ENCODE measurements around the gene NCK2. TPM values are rescaled to one million over a fixed set of nuclear protein-coding genes. Genes with fewer than 3 reads are reported as not detected.

Gene NCK2
- total RNA-seq, 1 donor from 2014 or later = 90.0 TPM

DNA sequence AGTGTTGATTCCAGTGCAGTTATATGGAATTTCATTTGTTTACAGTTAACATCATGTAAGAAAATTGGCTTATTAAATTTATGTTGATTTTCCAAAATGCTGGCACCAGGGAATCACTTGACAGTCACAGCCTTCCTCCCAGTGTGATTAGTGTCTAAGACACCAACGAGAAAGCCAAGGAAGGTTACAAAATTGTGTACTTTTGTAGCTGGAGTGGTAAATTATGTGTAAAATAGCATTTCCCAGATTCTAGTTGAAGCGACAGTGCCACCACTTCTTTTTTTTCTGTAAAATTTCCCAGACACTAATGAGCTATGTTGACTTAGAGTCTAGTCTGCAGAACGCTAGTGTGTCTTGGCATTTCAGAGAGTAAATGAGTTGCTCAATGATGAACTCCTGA is 101.3 kb downstream of the NCK2 start:
- no peak for FAIRE-seq
- no peak for DNase-seq (ENCODE audit: low read depth)
- Histone ChIP-seq H3K36me3 (ENCODE audit: control insufficient read depth, insufficient read depth, low read length) (no peaks in the 10 kb centered on the region), H3K4me3 (ENCODE audit: low read depth, low read length) (no peak overlapping the region), H3K27me3 (ENCODE audit: control insufficient read depth, insufficient read depth, low read length) (no peaks in the 10 kb centered on the region)
- TF ChIP-seq, protein P1, sequence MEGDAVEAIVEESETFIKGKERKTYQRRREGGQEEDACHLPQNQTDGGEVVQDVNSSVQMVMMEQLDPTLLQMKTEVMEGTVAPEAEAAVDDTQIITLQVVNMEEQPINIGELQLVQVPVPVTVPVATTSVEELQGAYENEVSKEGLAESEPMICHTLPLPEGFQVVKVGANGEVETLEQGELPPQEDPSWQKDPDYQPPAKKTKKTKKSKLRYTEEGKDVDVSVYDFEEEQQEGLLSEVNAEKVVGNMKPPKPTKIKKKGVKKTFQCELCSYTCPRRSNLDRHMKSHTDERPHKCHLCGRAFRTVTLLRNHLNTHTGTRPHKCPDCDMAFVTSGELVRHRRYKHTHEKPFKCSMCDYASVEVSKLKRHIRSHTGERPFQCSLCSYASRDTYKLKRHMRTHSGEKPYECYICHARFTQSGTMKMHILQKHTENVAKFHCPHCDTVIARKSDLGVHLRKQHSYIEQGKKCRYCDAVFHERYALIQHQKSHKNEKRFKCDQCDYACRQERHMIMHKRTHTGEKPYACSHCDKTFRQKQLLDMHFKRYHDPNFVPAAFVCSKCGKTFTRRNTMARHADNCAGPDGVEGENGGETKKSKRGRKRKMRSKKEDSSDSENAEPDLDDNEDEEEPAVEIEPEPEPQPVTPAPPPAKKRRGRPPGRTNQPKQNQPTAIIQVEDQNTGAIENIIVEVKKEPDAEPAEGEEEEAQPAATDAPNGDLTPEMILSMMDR (IDR thresholded peaks at IDR 0.05; ENCODE audit: insufficient read depth, low read length, severe bottlenecking) = no peak

DNA sequence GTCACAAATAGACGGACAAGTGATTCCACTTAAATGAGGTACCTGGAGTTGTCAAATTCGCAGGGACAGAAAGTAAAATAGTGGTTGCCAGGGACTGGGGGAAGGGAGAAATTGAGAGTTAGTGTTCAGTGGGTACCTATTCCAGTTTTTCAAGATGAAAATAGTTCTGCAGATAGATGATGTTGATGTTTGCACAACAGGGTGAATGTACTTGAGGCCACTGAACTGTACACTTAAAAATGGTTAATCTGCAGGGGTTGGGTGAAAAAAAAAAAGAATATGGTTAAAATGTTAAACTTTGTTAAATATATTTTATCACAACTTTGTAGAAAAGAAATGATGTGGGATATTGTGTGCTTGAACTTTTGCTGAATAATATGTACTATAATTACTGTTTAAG is 102.3 kb downstream of the NCK2 start:
- DNase-seq (ENCODE audit: low read depth) (no peak), FAIRE-seq (no peak)
- Histone ChIP-seq H3K27me3 (ENCODE audit: control insufficient read depth, insufficient read depth, low read length) (no peaks in the 10 kb centered on the region), H3K36me3 (ENCODE audit: control insufficient read depth, insufficient read depth, low read length) (no peaks in the 10 kb centered on the region), H3K4me3 (ENCODE audit: low read depth, low read length) (no peak overlapping the region)
- TF ChIP-seq, protein P1 (IDR thresholded peaks at IDR 0.05; ENCODE audit: insufficient read depth, low read length, severe bottlenecking) = no peak

DNA sequence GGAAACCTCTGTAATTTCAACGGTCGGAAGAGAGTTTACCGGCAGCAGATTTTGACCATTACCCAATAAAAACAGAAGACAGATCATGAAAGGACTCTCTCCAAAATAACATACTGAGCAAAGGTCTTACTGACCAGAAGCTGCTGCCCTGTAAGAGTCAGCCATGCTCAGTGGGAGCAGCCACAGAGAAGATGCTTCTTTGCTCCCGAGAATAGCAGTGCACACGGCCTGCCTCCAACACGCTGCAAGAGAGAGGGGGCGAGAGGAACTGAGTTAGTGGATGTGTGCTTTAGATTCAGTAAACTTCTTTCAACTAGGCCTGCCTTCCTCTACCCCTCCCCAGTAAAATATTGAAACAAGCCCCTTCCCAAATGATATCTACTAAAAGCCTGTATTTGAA is 103.7 kb downstream of the NCK2 start:
- Histone ChIP-seq H3K36me3 (ENCODE audit: control insufficient read depth, insufficient read depth, low read length) (no peaks in the 10 kb centered on the region), H3K27me3 (ENCODE audit: control insufficient read depth, insufficient read depth, low read length) (no peaks in the 10 kb centered on the region), H3K4me3 (ENCODE audit: low read depth, low read length) (no peak overlapping the region)
- FAIRE-seq (no peak), DNase-seq (ENCODE audit: low read depth) (no peak)
- TF ChIP-seq, protein P1 (IDR thresholded peaks at IDR 0.05; ENCODE audit: insufficient read depth, low read length, severe bottlenecking) = no peak

DNA sequence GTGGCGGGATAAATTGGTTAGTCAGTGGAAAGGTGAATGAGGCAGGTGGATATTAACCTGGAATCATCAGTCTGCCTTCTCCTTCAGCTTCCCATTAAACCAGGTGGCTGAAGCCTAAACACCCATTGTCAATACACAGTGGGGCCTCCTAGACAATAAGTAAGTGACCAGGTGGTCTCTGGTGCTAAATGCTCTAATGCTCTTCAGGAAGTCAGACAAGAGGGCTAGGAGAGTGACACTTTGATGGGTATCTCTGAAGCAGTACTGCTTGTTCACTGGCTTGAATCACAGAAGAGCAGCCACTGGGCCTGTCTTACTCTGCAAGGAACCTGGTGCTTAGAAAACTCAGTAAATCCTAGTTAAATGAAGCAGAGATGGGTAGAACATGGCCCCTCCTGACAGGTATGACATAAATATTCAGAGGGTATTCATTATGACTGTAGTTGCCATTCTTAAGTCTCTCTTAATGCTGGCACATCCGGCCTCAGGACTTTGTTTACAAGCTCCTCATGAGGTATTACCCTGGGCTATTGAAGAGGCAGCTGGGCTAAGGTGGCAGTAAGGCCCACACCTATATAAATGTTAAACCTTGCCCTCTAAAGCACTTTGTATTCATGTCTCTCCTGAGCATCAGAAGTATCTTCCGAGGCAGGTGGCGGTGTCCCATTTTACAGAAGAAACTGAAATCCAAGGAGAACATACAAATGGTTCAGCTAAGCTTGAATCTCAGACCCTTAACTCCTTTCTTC is 104.9 kb downstream of the NCK2 start:
- DNase-seq (ENCODE audit: low read depth) (no peak), FAIRE-seq (no peak)
- H3K36me3 ChIP-seq (ENCODE audit: control insufficient read depth, insufficient read depth, low read length) = no peaks in the 10 kb centered on the region
- TF ChIP-seq, protein P1 (IDR thresholded peaks at IDR 0.05; ENCODE audit: insufficient read depth, low read length, severe bottlenecking) = no peak
- no peaks in the 10 kb centered on the region for H3K27me3 ChIP-seq (ENCODE audit: control insufficient read depth, insufficient read depth, low read length)
- no peak overlapping the region for H3K4me3 ChIP-seq (ENCODE audit: low read depth, low read length)

DNA sequence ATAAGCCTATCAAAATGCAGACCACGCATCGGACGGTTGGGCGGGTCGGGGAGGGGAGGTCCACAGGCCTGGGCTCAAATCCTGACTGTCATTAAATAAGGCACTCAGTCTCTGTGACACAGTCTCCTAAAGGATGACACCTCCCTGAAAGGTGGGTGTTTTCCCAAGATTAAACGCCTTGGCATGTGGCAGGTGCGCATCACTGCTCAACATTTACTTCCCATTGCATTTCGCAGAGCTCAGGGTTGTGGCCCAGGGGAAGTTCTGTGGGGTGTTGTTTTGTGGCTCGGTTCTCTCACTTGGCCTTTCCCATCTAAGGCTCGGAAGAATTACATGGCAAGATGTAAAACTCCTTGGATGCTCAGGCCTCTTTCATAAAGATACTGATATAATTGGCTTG is 107.4 kb downstream of the NCK2 start:
- H3K4me3 ChIP-seq (ENCODE audit: low read depth, low read length) = no peak overlapping the region
- TF ChIP-seq, protein P1 (IDR thresholded peaks at IDR 0.05; ENCODE audit: insufficient read depth, low read length, severe bottlenecking) = no peak
- DNase-seq (ENCODE audit: low read depth) = no peak
- peaks cover 8% of the 10 kb centered on the region for H3K36me3 ChIP-seq (ENCODE audit: control insufficient read depth, insufficient read depth, low read length)
- no peaks in the 10 kb centered on the region for H3K27me3 ChIP-seq (ENCODE audit: control insufficient read depth, insufficient read depth, low read length)
- no peak for FAIRE-seq

All from bronchial epithelial cell (primary cell).